ENCODE data around the gene AMMECR1L. TPM values are rescaled to one million over a fixed set of nuclear protein-coding genes. Genes with fewer than 3 reads are reported as not detected.

The AMMECR1L gene
- total and polyA plus RNA-seq, 2 of the 4 experiments (the other 2 are of a cell fraction) = 13.4 to 14.0 TPM

DNA sequence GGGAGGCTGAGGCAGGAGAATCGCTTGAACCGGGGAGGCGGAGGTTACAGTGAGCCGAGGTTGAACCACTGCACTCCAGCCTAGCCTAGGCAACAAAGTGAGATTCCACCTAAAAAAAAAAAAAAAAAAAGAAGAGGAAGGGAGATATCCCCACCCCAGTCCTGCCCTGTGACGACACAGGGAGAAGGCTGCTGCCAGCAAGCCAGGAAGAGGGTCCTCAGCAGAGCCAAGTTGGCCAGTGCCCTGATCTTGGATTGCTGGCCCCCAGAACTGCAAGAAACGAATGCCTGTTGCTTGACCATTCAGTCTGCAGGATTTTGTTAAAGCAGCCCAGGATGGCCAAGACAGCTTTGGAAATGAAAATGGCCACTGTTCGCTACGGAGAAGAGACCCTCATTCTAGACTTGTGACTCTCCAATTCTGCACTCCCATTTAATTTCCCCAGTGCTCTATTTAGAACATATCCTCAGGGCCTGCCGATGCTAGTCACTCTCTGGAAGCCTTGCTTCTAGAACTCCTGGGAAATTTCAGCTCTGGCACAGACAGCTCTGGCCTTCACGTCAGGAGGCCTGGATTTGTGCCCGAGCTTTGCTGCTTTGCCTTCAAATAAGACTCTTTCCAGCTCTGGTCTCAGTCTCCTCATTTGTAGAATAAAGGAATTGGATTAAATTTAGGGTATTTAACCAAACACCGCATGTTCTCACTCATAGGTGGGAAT lies 15.7 kb upstream of the AMMECR1L start:
- no peak overlapping the region for H2BK5ac ChIP-seq (ENCODE audit: low read depth, low read length, poor library complexity, severe bottlenecking)
- H2BK15ac ChIP-seq (ENCODE audit: low read depth, low read length) = no peak overlapping the region
- no TSS peak for BruUV-seq (replicated peaks)
- no peak overlapping the region for H3K27ac ChIP-seq (ENCODE audit: insufficient read depth, low read length)
- intact Hi-C loops (cut with micrococcal nuclease) (no loop called here), in situ Hi-C loops (cut with MboI; ENCODE audit: low sequenced_read_pairs) (no loop called here), dilution Hi-C loops (cut with HindIII; ENCODE audit: low sequenced_read_pairs, unreplicated experiment) (no loop called here)
- H3K9me1 ChIP-seq (ENCODE audit: insufficient read depth, low read length) = no peaks in the 10 kb centered on the region
- no peak overlapping the region for H3K9ac ChIP-seq (ENCODE audit: low read depth, low read length)
- peaks cover 6% of the 10 kb centered on the region; the same call in 1 of the 2 replicates for H3K27me3 ChIP-seq (ENCODE audit: control insufficient read depth, insufficient read depth, low read length)
- H2AK9ac ChIP-seq (replicated peaks; ENCODE audit: low read depth, low read length, poor library complexity) = no peak overlapping the region
- no peak for ATAC-seq (ENCODE audit: low read depth)
- no peak overlapping the region for H3K4ac ChIP-seq (ENCODE audit: low read depth, low read length)
- no peak for TF ChIP-seq RFX5 (IDR thresholded peaks at IDR 0.05; ENCODE audit: low read depth, low read length)
- H3K23ac ChIP-seq (ENCODE audit: low read depth, low read length) = no peak overlapping the region
- no peaks in the 10 kb centered on the region for H3K9me3 ChIP-seq (ENCODE audit: control insufficient read depth, insufficient read depth, low read length)
- no peak overlapping the region for H2AK5ac ChIP-seq (ENCODE audit: low read depth, low read length)
- no peak overlapping the region for H2AFZ ChIP-seq (replicated peaks; ENCODE audit: low read length, poor library complexity)
- no peak overlapping the region for H4K5ac ChIP-seq (ENCODE audit: low read depth, low read length)
- H3K4me1 ChIP-seq (ENCODE audit: control insufficient read depth, insufficient read depth, low read length) = no peaks in the 10 kb centered on the region
- CTCF ChIA-PET = no interaction called here
- POLR2A ChIA-PET (ENCODE audit: unreplicated experiment) = interaction anchor here (1.3 kb wide), 1 partner anchor 15 kb away, joined by 4 read pairs; no protein-coding TSS in a partner anchor
- no peak overlapping the region for H4K8ac ChIP-seq (ENCODE audit: low read depth in 2 of 2, low read length in 2 of 2)
- H3K56ac ChIP-seq (ENCODE audit: extremely low read depth, insufficient read depth, low read length) = no peak overlapping the region
- no peak overlapping the region for H3K4me2 ChIP-seq (ENCODE audit: low read depth, low read length)
- H4K20me1 ChIP-seq (ENCODE audit: insufficient read depth, low read length) = no peaks in the 10 kb centered on the region
- DNase-seq = peak; percentile 30
- H3K79me1 ChIP-seq (ENCODE audit: low read depth in 1 of 2, low read length in 2 of 2) = no peaks in the 10 kb centered on the region
- H2BK120ac ChIP-seq (ENCODE audit: low read depth, low read length) = no peak overlapping the region
- no peak overlapping the region for H3K4me3 ChIP-seq (ENCODE audit: insufficient read depth, low read depth, low read length)
- H4K91ac ChIP-seq (ENCODE audit: insufficient read depth, low read depth, low read length) = no peak overlapping the region
- H3K36me3 ChIP-seq (ENCODE audit: control insufficient read depth, insufficient read depth, low read length) = no peaks in the 10 kb centered on the region
- no peak overlapping the region for H3K18ac ChIP-seq (ENCODE audit: low read depth, low read length)
- H3K14ac ChIP-seq (replicated peaks; ENCODE audit: low read depth, low read length) = no peak overlapping the region
- whole genome bisulfite sequencing, 2 experiments (ENCODE audit: extremely low coverage in 2 of 2, insufficient read length in 1 of 2) = 72% methylated on average over 3 of the region's 12 CpGs; no CpG with 5 or more reads in 1 of the 2 experiments
- no peak overlapping the region for H2BK20ac ChIP-seq (ENCODE audit: low read depth, low read length)

Measured in IMR-90 (cell line).